Subcutaneous adipose tissue (tissue), 4 donors: ENCODE measurements around the gene FBXO2. TPM values are rescaled to one million over a fixed set of nuclear protein-coding genes. Genes with fewer than 3 reads are reported as not detected.

Experiments used
- total RNA-seq, 4 donors: library from RNA; depleted of rRNA; stranded (reverse); fragments of >200 nt; gene quantifications; one replicate each; pipeline ENCODE4 v1.1.0, GENCODE V29; 2016
- TF ChIP-seq, protein P1 (sequence below): fragments of 450-650 bp; IDR thresholded peaks from one replicate; pipeline ENCODE4 v1.5.1; 2016; ENCODE audit warnings: low read depth, mild to moderate bottlenecking, control low read depth, antibody characterized with exemption, moderate library complexity

Gene FBXO2
- total RNA-seq, 4 donors from 2014 or later = 0.22 to 0.51 TPM; not detected in 2

DNA sequence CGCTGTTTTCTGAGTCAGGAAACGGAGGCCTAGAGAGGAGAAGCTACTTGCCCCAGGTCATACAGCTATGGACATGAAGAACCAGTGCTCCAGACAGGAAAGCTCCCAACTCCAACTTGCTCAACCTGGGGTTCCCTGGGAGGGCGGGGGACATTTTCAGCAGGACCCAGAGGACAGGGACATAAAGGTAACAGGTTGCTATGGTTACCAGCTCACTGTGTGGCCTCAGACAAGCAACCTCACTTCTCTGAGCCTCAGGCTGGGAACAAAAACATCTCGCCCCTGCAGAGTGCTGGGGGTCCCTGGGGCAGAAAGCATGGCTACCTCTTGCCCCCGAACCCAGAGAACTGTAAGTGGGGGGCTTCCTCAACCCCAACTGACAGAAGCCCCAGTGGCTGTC lies 16.1 kb downstream of the FBXO2 start:
- TF ChIP-seq, protein P1, sequence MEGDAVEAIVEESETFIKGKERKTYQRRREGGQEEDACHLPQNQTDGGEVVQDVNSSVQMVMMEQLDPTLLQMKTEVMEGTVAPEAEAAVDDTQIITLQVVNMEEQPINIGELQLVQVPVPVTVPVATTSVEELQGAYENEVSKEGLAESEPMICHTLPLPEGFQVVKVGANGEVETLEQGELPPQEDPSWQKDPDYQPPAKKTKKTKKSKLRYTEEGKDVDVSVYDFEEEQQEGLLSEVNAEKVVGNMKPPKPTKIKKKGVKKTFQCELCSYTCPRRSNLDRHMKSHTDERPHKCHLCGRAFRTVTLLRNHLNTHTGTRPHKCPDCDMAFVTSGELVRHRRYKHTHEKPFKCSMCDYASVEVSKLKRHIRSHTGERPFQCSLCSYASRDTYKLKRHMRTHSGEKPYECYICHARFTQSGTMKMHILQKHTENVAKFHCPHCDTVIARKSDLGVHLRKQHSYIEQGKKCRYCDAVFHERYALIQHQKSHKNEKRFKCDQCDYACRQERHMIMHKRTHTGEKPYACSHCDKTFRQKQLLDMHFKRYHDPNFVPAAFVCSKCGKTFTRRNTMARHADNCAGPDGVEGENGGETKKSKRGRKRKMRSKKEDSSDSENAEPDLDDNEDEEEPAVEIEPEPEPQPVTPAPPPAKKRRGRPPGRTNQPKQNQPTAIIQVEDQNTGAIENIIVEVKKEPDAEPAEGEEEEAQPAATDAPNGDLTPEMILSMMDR = no peak

DNA sequence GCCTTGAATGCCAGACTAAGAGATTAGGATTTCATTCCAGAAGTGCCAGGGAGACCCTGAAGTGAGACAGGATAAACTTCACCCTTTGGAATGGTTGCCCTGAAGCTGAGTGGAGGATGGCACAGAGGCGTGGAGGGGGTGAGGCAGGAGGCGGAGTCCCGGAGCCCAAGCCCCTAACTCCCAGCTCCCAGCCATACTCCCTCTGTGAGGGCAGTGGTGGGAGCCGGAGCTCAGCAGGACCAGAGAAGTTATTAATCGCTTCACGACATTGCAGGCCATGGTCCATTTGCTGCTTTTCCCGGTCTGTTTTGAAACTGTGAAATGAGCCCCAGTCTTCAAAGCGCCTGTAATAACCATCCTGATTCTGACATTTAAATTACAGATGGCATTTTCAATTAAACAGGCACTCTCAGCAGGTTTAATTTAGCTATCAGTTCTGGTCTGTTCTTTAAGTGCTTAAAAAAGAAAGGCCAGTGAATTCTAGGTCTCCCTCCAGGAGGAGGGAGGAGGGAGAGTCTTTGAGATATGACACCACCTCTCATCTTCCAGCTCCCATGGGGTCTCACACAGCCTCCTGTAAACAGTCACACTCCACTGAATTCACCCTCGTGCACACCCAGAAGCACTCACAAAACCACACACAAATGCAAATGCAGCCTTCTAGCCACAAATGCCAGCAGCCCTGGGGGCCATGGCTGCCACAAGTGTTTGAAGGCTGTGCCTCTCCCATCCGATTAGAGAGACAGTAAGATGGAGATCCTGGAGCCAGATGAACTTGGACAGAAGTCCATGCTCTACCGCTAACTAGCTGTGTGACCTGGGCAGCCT lies 19.6 kb downstream of the FBXO2 start:
- TF ChIP-seq, protein P1 = no peak

DNA sequence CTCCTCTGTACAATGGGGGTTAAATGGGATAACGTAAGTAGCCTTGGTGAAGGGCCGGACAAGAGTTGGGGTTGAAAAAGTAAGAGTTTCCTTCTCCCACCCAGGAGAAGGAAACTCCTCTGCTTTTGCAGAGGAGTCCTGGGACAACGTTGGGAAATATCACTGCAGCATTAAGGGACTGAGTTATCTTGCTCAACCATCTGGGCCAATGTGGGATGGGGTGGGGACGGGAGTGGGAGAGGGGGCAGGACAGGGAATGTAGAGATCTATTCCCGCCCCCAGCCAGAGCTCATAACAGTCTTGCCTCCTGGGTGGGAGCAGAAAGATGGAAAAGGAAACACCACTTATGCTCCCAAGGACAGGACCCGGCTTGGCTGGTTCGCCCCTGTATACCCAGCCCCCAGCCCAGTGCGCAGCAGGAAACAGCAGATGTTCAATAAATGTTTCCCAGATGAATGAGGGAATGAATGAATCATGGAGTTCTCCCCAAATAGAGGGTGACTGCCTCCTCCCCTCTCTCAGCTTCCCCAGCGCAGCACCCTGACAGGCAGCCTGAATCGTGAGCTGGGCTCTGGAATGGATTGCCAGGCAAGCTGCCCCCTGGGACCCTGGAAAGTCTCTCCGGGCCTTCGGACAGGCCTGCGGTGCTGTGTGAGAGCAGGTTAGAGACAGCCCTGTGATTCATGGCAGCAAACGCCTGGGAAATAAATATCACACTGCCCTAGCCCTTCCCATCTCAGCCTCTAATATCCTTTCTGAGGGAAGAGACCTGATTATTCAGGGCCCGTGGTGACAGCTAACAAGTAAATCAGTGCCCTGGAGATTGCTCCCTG lies 24.8 kb downstream of the FBXO2 start:
- TF ChIP-seq, protein P1 = no peak

DNA sequence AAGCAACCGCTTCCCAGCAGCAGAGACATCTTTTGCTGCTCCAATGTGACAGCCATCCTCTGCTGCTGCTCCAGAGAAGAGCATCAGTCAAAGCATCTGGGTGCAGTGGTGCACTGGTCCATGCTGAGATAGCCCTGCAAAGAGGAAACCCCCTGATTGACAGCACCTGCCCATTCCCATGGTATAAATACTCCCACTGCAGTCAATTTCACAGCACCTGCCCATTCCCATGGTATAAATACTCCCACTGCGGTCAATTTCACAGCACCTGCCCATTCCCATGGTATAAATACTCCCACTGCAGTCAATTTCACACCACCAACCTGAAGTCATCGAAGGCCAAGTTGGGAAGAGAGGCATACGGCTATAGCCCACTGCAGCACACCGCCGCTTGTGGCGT lies 25.5 kb downstream of the FBXO2 start:
- TF ChIP-seq, protein P1 = no peak

DNA sequence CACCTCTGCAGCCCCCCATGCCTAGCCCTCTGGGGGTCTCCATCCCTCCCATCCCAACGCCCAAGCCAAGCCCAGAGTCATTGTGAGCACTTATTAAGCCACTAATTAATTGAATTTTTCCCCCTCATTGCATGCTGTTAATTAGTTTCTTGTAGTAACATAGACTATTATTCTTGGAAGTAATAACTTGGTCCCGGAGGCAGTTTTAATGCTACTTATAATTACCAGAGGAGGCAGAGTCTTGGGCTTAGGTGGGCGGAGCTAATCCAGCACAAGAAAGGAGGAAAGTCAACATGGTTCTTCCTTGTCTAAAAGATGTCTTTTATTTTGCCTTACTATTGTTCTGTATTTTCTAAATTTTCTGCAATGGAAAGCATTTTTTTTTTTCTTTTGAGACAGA lies 27.7 kb downstream of the FBXO2 start:
- TF ChIP-seq, protein P1 = no peak

DNA sequence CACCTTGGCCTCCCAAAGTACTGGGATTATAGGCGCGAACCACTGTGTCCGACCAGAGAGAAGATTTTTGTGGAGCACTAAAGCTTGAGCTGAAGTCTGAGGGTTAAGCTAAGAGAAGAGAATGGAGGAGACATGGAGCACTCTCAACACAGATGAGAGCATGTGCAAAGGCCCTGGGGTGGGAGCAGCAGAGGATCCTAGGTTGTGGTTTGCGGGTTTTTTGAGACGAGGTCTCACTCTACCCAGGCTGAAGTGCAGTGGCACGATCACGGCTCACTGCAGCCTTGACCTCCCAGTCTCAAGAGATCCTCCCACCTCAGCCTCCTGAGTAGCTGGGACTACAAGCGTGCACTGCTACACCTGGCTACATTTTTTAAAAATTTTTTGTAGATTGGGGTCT lies 30.5 kb downstream of the FBXO2 start:
- TF ChIP-seq, protein P1 = no peak

DNA sequence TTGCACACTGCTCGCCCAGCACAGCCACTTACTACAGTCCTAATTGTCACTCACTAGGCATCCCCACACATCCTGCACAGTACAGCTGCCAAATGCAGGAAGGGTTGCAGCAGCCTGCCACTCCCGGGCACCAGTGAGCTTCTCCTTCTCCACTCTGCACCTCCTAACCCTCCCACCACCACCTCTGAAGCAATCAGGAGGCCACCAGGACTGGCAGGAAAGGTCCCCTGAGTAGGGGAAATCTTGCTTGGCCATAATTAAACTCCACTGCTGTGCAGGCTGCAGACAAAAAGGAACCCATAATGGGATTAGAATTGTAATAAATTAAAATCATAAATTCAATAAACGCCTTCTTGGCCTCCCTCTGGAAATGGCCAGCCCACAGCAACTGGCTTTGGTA lies 31.8 kb downstream of the FBXO2 start:
- TF ChIP-seq, protein P1 = no peak
